Spleen (tissue), 11 donors: ENCODE results near the gene COG7. TPM values are rescaled to one million over a fixed set of nuclear protein-coding genes. Genes with fewer than 3 reads are reported as not detected.
A peak's percentile ranks its signal among the peaks of the same experiment; 100 is the strongest.

Source experiments
- DNase-seq: peaks from one replicate; pipeline ENCODE4 v3.0.0-alpha.2; 2020
- H3K27ac ChIP-seq, 8 donors: fragments of 200-600 bp; sonication (generic) in 7 of 8; 1 replicate in 4 of 8; 2 replicates in 4 of 8; pipeline versions ENCODE4 v1.5.0 to v1.8.0; 2016 to 2021; ENCODE audit warnings: inconsistent platforms in 4 of 8, mild to moderate bottlenecking in 4 of 8, moderate library complexity in 1 of 8
- H3K27me3 ChIP-seq, 7 donors: fragments of 200-600 bp; sonication (generic) in 6 of 7; replicated peaks in 1 of 7; 1 replicate in 4 of 7; 2 replicates in 3 of 7; pipeline versions ENCODE4 v1.5.0 to v1.8.0; 2016 to 2021; ENCODE audit warnings: inconsistent platforms in 3 of 7, mild to moderate bottlenecking in 1 of 7
- H3K36me3 ChIP-seq, 6 donors: fragments of 200-600 bp; sonication (generic) in 5 of 6; 1 replicate in 4 of 6; 2 replicates in 2 of 6; pipeline versions ENCODE4 v1.5.0 to v1.8.0; 2016 to 2021; ENCODE audit warnings: inconsistent platforms in 2 of 6
- H3K4me1 ChIP-seq, 6 donors: fragments of 200-600 bp; sonication (generic) in 5 of 6; 1 replicate in 3 of 6; 2 replicates in 3 of 6; pipeline versions ENCODE4 v1.5.0 to v1.8.0; 2016 to 2021; ENCODE audit warnings: inconsistent platforms in 3 of 6
- H3K4me3 ChIP-seq, 8 donors: fragments of 200-600 bp; sonication (generic) in 7 of 8; 1 replicate in 4 of 8; 2 replicates in 4 of 8; pipeline versions ENCODE4 v1.5.0 to v1.8.0; 2016 to 2021; ENCODE audit warnings: inconsistent platforms in 4 of 8, mild to moderate bottlenecking in 4 of 8, moderate library complexity in 2 of 8
- H3K9me3 ChIP-seq, 8 donors: fragments of 200-600 bp; sonication (generic) in 7 of 8; 1 replicate in 4 of 8; 2 replicates in 4 of 8; pipeline versions ENCODE4 v1.5.0 to v1.8.0; 2016 to 2021; ENCODE audit warnings: inconsistent platforms in 4 of 8
- POLR2A ChIP-seq, 3 donors: fragments of 450-650 bp; IDR thresholded peaks; one replicate each; pipeline ENCODE4 v1.5.1; 2017; ENCODE audit warnings: antibody characterized with exemption in 3 of 3, mild to moderate bottlenecking in 1 of 3
- POLR2AphosphoS5 ChIP-seq, 3 donors: sonication (generic); formaldehyde crosslinking; IDR thresholded peaks; one replicate each; pipeline ENCODE4 v1.5.1; 2017; ENCODE audit warnings: antibody characterized with exemption in 3 of 3
- whole genome bisulfite sequencing, 5 donors: extraction: QIAGEN DNeasy Blood & Tissue Kit in 3 of 5; methylation state at CpG; one replicate each; pipeline versions ENCODE4 v1.1.5 to v1.1.7; 2013 to 2018; 5-methylcytosine and 5-hydroxymethylcytosine counted together
- intact Hi-C: fragments of 100-400 bp; cut with DNase I; formaldehyde crosslinking; loops from one replicate; pipeline ENCODE4 v1.15.0; 2023; ENCODE audit warnings: low total_unique reads
- polyA plus RNA-seq, 3 donors: library from polyadenylated mRNA; stranded (reverse); fragments of 200-250 nt; gene quantifications; one replicate each; pipeline ENCODE4 v1.2.1, GENCODE V29; 2013
- total RNA-seq, 7 donors: library from RNA; depleted of rRNA in 3 of 7; stranded (reverse); fragments of >200 nt in 3 of 7; fragmentation: NEBNext Ultra II Directional in 4 of 7; extraction: Animal tissue kit (Norgen Biotek cat#: 25700) in 4 of 7; gene quantifications; one replicate each; pipeline versions ENCODE4 v1.1.0 to v1.2.1, GENCODE V29; 2016 to 2021
- TF ChIP-seq, protein P1 (sequence below), 11 experiments: fragments of 200-600 bp in 7 of 11; fragments of 450-650 bp in 4 of 11; sonication (generic) in 4 of 11; IDR thresholded peaks in 8 of 11; conservative IDR thresholded peaks in 3 of 11; 1 replicate in 7 of 11; 2 replicates in 4 of 11; pipeline versions ENCODE4 v1.4.0 to v1.8.0; 2016 to 2021; ENCODE audit warnings: antibody characterized with exemption in 11 of 11, inconsistent platforms in 4 of 11, mild to moderate bottlenecking in 1 of 11
- donor health status: healthy with polysubstance abuse.
- donor health status: DM: no; HTN: no; CAD: no; lungs with moderate emphysema.
- donor health status: DM: no; HTN: no; CAD: no.
- donor health status: Bipolar disorder and iron deficiency.
- donor health status: healthy.
- donor health status: DM: no; HTN: no; CAD: no.
- donor health status: DM: yes; HTN: yes; CAD: no.

Gene COG7
- total and polyA plus RNA-seq, 10 donors: 9.6 to 25.5 (median 18.8) TPM

DNA sequence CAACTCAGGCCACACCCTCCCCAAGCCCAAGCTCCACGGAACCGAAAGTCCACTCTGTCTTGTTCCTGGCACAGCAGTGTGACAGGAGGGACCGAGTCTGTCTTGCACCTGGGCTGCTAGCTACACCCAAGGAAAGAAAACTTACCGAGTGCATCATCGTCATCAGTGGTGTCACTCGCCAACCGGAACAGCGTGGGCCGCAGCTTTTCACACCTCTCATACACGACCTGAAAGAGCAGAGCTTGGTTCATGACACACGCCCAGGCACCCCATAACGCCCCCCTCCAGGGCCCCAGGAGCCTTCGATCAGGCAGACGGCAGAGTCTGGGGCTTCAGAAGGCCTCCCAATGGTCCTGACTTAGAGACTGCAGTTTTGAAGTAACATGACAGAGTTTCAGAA is 29.8 kb upstream of the COG7 start:
- TF ChIP-seq POLR2AphosphoS5 (IDR thresholded peaks at IDR 0.05) (peak in 2 of 3 donors; percentile 39 to 44), POLR2A (IDR thresholded peaks at IDR 0.05) (no peak)
- WGBS, 5 donors: 85 to 97% (median 90%) methylated on average over 13 to 14 of the region's 14 CpGs
- peak overlapping the region in 5 of 8 donors; percentile 20 to 75 (median 41) for H3K27ac ChIP-seq
- H3K4me3 ChIP-seq: no peak overlapping the region
- no peaks in the 10 kb centered on the region for H3K4me1 ChIP-seq
- no peaks in the 10 kb centered on the region for H3K9me3 ChIP-seq
- DNase-seq: peak; percentile 80
- H3K36me3 ChIP-seq: peaks cover 22 to 100% (median 99%) of the 10 kb centered on the region in 6 donors
- H3K27me3 ChIP-seq: no peaks in the 10 kb centered on the region
- intact Hi-C loops: no loop called here

DNA sequence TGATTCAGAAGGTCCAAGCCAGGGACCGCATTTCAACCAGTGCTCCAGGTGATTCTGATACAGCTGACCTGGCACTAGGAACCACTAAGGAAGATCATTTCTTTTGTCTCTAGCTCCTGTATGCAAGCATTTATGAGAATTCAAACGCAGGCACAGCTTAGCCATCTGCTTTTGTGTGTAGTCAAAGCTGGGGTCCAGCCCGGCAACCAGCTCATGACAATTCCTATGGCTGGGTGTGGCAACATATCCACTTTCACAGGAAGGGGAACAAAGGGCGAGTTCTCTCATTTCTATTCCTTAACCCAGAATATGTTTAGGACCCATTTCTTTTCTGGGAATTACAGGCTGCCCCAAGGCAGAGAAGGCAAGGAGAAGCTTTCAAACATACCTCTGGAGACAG is 27.3 kb upstream of the COG7 start:
- H3K4me1 ChIP-seq: peaks cover 0 to 5% (median 0%) of the 10 kb centered on the region in 6 donors
- TF ChIP-seq POLR2A (IDR thresholded peaks at IDR 0.05) (no peak), POLR2AphosphoS5 (IDR thresholded peaks at IDR 0.05) (no peak)
- TF ChIP-seq, protein P1, sequence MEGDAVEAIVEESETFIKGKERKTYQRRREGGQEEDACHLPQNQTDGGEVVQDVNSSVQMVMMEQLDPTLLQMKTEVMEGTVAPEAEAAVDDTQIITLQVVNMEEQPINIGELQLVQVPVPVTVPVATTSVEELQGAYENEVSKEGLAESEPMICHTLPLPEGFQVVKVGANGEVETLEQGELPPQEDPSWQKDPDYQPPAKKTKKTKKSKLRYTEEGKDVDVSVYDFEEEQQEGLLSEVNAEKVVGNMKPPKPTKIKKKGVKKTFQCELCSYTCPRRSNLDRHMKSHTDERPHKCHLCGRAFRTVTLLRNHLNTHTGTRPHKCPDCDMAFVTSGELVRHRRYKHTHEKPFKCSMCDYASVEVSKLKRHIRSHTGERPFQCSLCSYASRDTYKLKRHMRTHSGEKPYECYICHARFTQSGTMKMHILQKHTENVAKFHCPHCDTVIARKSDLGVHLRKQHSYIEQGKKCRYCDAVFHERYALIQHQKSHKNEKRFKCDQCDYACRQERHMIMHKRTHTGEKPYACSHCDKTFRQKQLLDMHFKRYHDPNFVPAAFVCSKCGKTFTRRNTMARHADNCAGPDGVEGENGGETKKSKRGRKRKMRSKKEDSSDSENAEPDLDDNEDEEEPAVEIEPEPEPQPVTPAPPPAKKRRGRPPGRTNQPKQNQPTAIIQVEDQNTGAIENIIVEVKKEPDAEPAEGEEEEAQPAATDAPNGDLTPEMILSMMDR (IDR thresholded peaks at IDR 0.05 in 8 of 11, conservative IDR thresholded peaks at IDR 0.05 in 3 of 11): no peak
- H3K27me3 ChIP-seq: no peaks in the 10 kb centered on the region
- no peak overlapping the region for H3K27ac ChIP-seq
- peaks cover 14 to 100% (median 98%) of the 10 kb centered on the region in 6 donors for H3K36me3 ChIP-seq
- no peak overlapping the region for H3K4me3 ChIP-seq
- peak; percentile 14 for DNase-seq
- 84 to 99% (median 89%) methylated on average over 3 to 4 of the region's 4 CpGs for WGBS, 5 donors
- H3K9me3 ChIP-seq: no peaks in the 10 kb centered on the region
- intact Hi-C loops: no loop called here

DNA sequence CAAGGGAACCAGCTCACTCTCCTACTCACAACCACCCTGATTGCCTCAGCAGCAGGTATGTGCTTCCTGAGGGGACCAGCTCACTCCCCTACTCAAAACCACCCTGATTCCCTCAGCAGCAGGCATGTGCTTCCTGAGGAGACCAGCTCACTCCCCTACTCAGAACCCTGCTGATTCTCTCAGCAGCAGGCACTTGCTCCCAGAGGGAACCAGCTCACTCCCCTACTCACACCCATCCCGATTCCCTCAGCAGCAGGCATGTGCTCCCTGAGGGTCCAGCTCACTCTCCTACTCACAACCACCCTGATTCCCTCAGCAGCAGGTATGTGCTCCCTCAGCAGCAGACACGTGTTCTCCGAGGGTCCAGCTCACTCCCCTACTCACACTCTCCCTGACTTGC is 26.1 kb upstream of the COG7 start:
- Histone ChIP-seq H3K36me3 (peaks cover 14 to 100% (median 98%) of the 10 kb centered on the region in 6 donors), H3K4me3 (no peak overlapping the region), H3K27ac (no peak overlapping the region), H3K27me3 (no peaks in the 10 kb centered on the region), H3K4me1 (peaks cover 0 to 5% (median 0%) of the 10 kb centered on the region in 6 donors), H3K9me3 (no peaks in the 10 kb centered on the region)
- TF ChIP-seq, protein P1 (IDR thresholded peaks at IDR 0.05 in 8 of 11, conservative IDR thresholded peaks at IDR 0.05 in 3 of 11): no peak
- TF ChIP-seq POLR2AphosphoS5 (IDR thresholded peaks at IDR 0.05): no peak
- 88 to 96% (median 90%) methylated on average over 3 of the region's 3 CpGs for WGBS, 5 donors
- intact Hi-C loops: no loop called here
- DNase-seq: peak; percentile 48

DNA sequence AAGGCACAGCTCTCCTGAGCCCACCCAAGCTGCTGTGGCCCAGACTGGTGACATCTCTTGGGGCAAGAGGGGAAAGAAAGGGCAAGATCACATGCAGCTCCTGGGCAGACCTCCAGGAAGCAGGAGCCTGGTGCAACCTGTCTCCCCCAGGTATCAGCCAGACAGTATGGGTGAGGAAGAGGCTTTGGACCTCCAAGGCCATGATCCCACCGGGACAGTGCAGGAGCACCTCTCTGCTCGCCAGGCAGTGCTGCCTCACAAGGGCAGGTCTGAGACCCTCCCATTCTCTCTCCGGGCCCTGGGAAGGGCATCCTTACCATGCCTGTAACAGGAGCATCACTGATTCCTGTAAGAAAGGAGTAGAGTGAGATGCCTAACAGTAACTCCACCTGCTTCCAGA is 25.6 kb upstream of the COG7 start:
- Histone ChIP-seq H3K27ac (no peak overlapping the region), H3K36me3 (peaks cover 14 to 100% (median 99%) of the 10 kb centered on the region in 6 donors), H3K4me3 (no peak overlapping the region), H3K9me3 (no peaks in the 10 kb centered on the region), H3K27me3 (no peaks in the 10 kb centered on the region), H3K4me1 (peaks cover 0 to 5% (median 0%) of the 10 kb centered on the region in 6 donors)
- 93 to 100% (median 96%) methylated on average over 3 of the region's 3 CpGs; no CpG with 5 or more reads in 1 of the 5 donors for WGBS, 5 donors
- peak; percentile 57 for DNase-seq
- intact Hi-C loops: no loop called here
- no peak for TF ChIP-seq POLR2AphosphoS5 (IDR thresholded peaks at IDR 0.05)
- TF ChIP-seq, protein P1 (IDR thresholded peaks at IDR 0.05 in 8 of 11, conservative IDR thresholded peaks at IDR 0.05 in 3 of 11): no peak
- no peak for TF ChIP-seq POLR2A (IDR thresholded peaks at IDR 0.05)
